Endothelial cell of umbilical vein (primary cell): ENCODE measurements around the gene TBC1D5. TPM values are rescaled to one million over a fixed set of nuclear protein-coding genes. Genes with fewer than 3 reads are reported as not detected.

Experiments
- BruUV-seq: library from RNA; stranded (reverse); fragments of 400-500 nt; replicated peaks from 2 replicates; lab custom pipeline; 2021; lab: Mats Ljungman, UMichigan
- CTCF ChIA-PET: fragments of 300-600, 350-600 bp; sonication (Branson Sonifier 250); formaldehyde crosslinking; loops from one replicate; lab custom pipeline; 2021; ENCODE audit warnings: antibody characterized with exemption, inconsistent platforms; lab: Charles Lee
- POLR2A ChIA-PET: fragments of 300-600, 350-600 bp; sonication (Branson Sonifier 250); formaldehyde crosslinking; loops from one replicate; lab custom pipeline; 2021; ENCODE audit warnings: antibody characterized with exemption, inconsistent platforms; lab: Charles Lee
- DNase-seq: peaks from one replicate; pipeline ENCODE4 v3.0.0-alpha.2; 2011; ENCODE audit warnings: low read depth, low spot score
- FAIRE-seq: peaks from 2 replicates; lab custom pipeline; 2011; peaks lifted over from hg19 to GRCh38; lab: Jason Lieb, UNC
- H2AFZ ChIP-seq: 2 replicates; pipeline ENCODE4 v1.6.0; 2012; ENCODE audit warnings: low read depth, low read length, control low read depth, inconsistent platforms
- H3K27ac ChIP-seq: 2 replicates; pipeline ENCODE4 v1.5.1; 2011; ENCODE audit warnings: low read depth, mild to moderate bottlenecking, control low read depth, low read length, moderate library complexity; ENCODE audit not compliant: insufficient read depth
- H3K27me3 ChIP-seq, 2 experiments: 2 replicates each; pipeline versions ENCODE4 v1.6.0 to v1.6.1; 2011; ENCODE audit warnings: low read length in 2 of 2, mixed read lengths in 1 of 2; ENCODE audit not compliant: control insufficient read depth in 2 of 2, insufficient read depth in 2 of 2
- H3K36me3 ChIP-seq, 2 experiments: 2 replicates in 1 of 2; 3 replicates in 1 of 2; pipeline ENCODE4 v1.5.1; 2011; ENCODE audit warnings: low read length in 2 of 2, mild to moderate bottlenecking in 1 of 2, moderate library complexity in 1 of 2; ENCODE audit not compliant: control insufficient read depth in 2 of 2, insufficient read depth in 2 of 2; ENCODE audit errors: extremely low read depth in 1 of 2
- H3K4me1 ChIP-seq: 3 replicates; pipeline ENCODE4 v1.5.1; 2011; ENCODE audit warnings: mild to moderate bottlenecking, low read length; ENCODE audit not compliant: control insufficient read depth, insufficient read depth; ENCODE audit errors: extremely low read depth
- H3K4me2 ChIP-seq: 2 replicates; pipeline ENCODE4 v1.6.1; 2011; ENCODE audit warnings: low read length, control low read depth, mixed read lengths; ENCODE audit not compliant: insufficient read depth
- H3K4me3 ChIP-seq, 3 experiments: fragments of 200-600 bp in 1 of 3; sonication (generic), shearing (Covaris generic) in 1 of 3; replicated peaks in 1 of 3; 2 replicates each; pipeline ENCODE4 v1.5.1; 2011 to 2016; ENCODE audit warnings: control low read depth in 3 of 3, low read length in 3 of 3, mild to moderate bottlenecking in 2 of 3, inconsistent platforms in 1 of 3, low read depth in 1 of 3, moderate library complexity in 1 of 3; ENCODE audit not compliant: insufficient read depth in 1 of 3
- H3K79me2 ChIP-seq: 2 replicates; pipeline ENCODE4 v1.6.0; 2012; ENCODE audit warnings: low read length, inconsistent platforms; ENCODE audit not compliant: control insufficient read depth, insufficient read depth
- H3K9ac ChIP-seq: replicated peaks from 2 replicates; pipeline ENCODE3; 2011; ENCODE audit warnings: low read length, control low read depth; ENCODE audit not compliant: insufficient read depth; ENCODE audit errors: extremely low read depth
- H3K9me1 ChIP-seq: replicated peaks from 3 replicates; pipeline ENCODE4 v1.6.0; 2011; ENCODE audit warnings: mild to moderate bottlenecking, low read length; ENCODE audit not compliant: control insufficient read depth, insufficient read depth; ENCODE audit errors: extremely low read depth
- H3K9me3 ChIP-seq: replicated peaks from 2 replicates; pipeline ENCODE4 v1.5.1; 2012; ENCODE audit warnings: low read length, inconsistent platforms; ENCODE audit not compliant: control insufficient read depth, insufficient read depth
- H4K20me1 ChIP-seq: replicated peaks from 2 replicates; pipeline ENCODE3; 2011; ENCODE audit warnings: mild to moderate bottlenecking, low read length; ENCODE audit not compliant: control insufficient read depth, insufficient read depth; ENCODE audit errors: extremely low read depth
- CTCF ChIP-seq, 2 donors: IDR thresholded peaks; 1 replicate in 1 of 2; 2 replicates in 1 of 2; pipeline ENCODE4 v1.5.1; 2011; ENCODE audit warnings: low read length in 2 of 2, mild to moderate bottlenecking in 2 of 2, moderate library complexity in 2 of 2, control low read depth in 1 of 2, inconsistent platforms in 1 of 2, low read depth in 1 of 2; ENCODE audit not compliant: insufficient read depth in 1 of 2; ENCODE audit errors: extremely low read depth in 1 of 2
- EZH2 ChIP-seq: IDR thresholded peaks from 2 replicates; pipeline ENCODE4 v1.6.1; 2012; ENCODE audit warnings: borderline replicate concordance, low read depth, mild to moderate bottlenecking, moderate library complexity, low read length, inconsistent platforms; ENCODE audit not compliant: severe bottlenecking
- FOS ChIP-seq: IDR thresholded peaks from 2 replicates; pipeline ENCODE4 v1.6.1; 2011; ENCODE audit warnings: mild to moderate bottlenecking, low read length, moderate library complexity, borderline replicate concordance; ENCODE audit not compliant: insufficient read depth
- GATA2 ChIP-seq: IDR thresholded peaks from 2 replicates; pipeline ENCODE4 v1.7.0; 2011; ENCODE audit warnings: low read depth, mild to moderate bottlenecking, moderate library complexity, mixed read lengths, low read length; ENCODE audit not compliant: insufficient read length, insufficient read depth
- JUN ChIP-seq: IDR thresholded peaks from 2 replicates; pipeline ENCODE4 v1.6.1; 2011; ENCODE audit warnings: borderline replicate concordance, low read depth; ENCODE audit not compliant: insufficient read length, insufficient read depth
- MAX ChIP-seq: IDR thresholded peaks from 2 replicates; pipeline ENCODE4 v1.6.1; 2011; ENCODE audit not compliant: insufficient read depth, insufficient read length
- MYC ChIP-seq: IDR thresholded peaks from one replicate; pipeline ENCODE4 v1.6.1; 2011; ENCODE audit warnings: mild to moderate bottlenecking, low read depth, low read length
- POLR2A ChIP-seq: IDR thresholded peaks from 2 replicates; pipeline ENCODE4 v1.6.1; 2012; ENCODE audit warnings: low read depth, mild to moderate bottlenecking, control low read depth, low read length
- POLR2AphosphoS5 ChIP-seq: IDR thresholded peaks from 2 replicates; pipeline ENCODE4 v1.6.1; 2012; ENCODE audit warnings: low read depth, mild to moderate bottlenecking, control low read depth, low read length, moderate library complexity; ENCODE audit not compliant: insufficient read depth
- dilution Hi-C: fragments of 300-500 bp; cut with MboI; formaldehyde crosslinking; loops from one replicate; pipeline ENCODE4 v1.15.0; 2019; ENCODE audit warnings: low sequenced_read_pairs; ENCODE audit not compliant: extremely low pct_ligation_motif_present
- intact Hi-C: fragments of 100-400 bp; cut with micrococcal nuclease; formaldehyde crosslinking; loops from one replicate; pipeline ENCODE4 v1.10.0; 2022
- polyA plus RNA-seq, 4 experiments: library from polyadenylated mRNA; depleted of rRNA in 3 of 4; stranded (reverse) in 3 of 4; unstranded in 1 of 4; fragments of >200 nt; gene quantifications; 2 replicates each; pipeline versions ENCODE4 v1.2.1 to v1.2.3, GENCODE V29; 2011 to 2012; ENCODE audit warnings: missing spikeins in 1 of 4
- total RNA-seq: library from RNA; stranded (reverse); gene quantifications from 2 replicates; pipeline ENCODE4 v1.2.3, GENCODE V29; 2021

The TBC1D5 gene
- total and polyA plus RNA-seq, 2 donors (not counting 3 experiments of a cell fraction or from before 2014, with no cell fraction given): 17.5 to 44.7 TPM

GRCh38 chr3:17261627-17262369, 480.6 kb downstream of the TBC1D5 start:
- ChIA-PET CTCF (interaction anchor here (1.0 kb wide), 1 partner anchor 579 kb away, joined by 4 read pairs; no protein-coding TSS in a partner anchor), POLR2A (no interaction called here)
- Histone ChIP-seq H3K4me3 (no peak overlapping the region), H3K27me3 (no peaks in the 10 kb centered on the region), H3K4me2 (no peak overlapping the region), H3K9me3 (no peaks in the 10 kb centered on the region), H3K4me1 (no peaks in the 10 kb centered on the region), H3K36me3 (no peaks in the 10 kb centered on the region), H3K9ac (no peak overlapping the region), H3K9me1 (no peaks in the 10 kb centered on the region), H3K27ac (no peak overlapping the region), H2AFZ (no peak overlapping the region), H4K20me1 (no peaks in the 10 kb centered on the region), H3K79me2 (no peaks in the 10 kb centered on the region)
- intact Hi-C loops: no loop called here
- no peak for DNase-seq
- no peak for FAIRE-seq
- BruUV-seq: no TSS peak
- no peak for TF ChIP-seq JUN
- no peak for TF ChIP-seq EZH2
- TF ChIP-seq CTCF (IDR thresholded peaks at IDR 0.05; ENCODE audit: extremely low read depth in 1 of 2, insufficient read depth in 1 of 2, low read depth in 1 of 2, low read length in 2 of 2): no peak
- no peak for TF ChIP-seq FOS
- TF ChIP-seq MAX: no peak
- TF ChIP-seq POLR2A: no peak
- TF ChIP-seq GATA2: no peak
- no peak for TF ChIP-seq POLR2AphosphoS5
- TF ChIP-seq MYC: no peak
- dilution Hi-C loops: no loop called here
